Effector CD4-positive, alpha-beta T cell (primary cell): ENCODE data around the gene ERLEC1.
"Not testable (repeated sequence)": the region's sequence is repeated elsewhere in the genome, so short reads cannot be mapped to it uniquely, and the experiment has no call there.

ENCODE experiments used
- DNase-seq: peaks from one replicate; pipeline ENCODE4 v3.0.0-alpha.2; 2020

ERLEC1 gene

GRCh38 chr2:53784436-53784835 is 2.4 kb upstream of the ERLEC1 start:
- DNase-seq: no peak

GRCh38 chr2:53785366-53785765 is 1.5 kb upstream of the ERLEC1 start:
- no peak for DNase-seq

GRCh38 chr2:53786352-53786704 is 516 bp upstream of the ERLEC1 start:
- DNase-seq: peak; percentile 17

- DNase-seq: no peak
Measured at GRCh38 chr2:53787614-53788289, 908 bp downstream of the ERLEC1 start.

- no peak for DNase-seq
Measured at GRCh38 chr2:53793261-53793660, 6.4 kb downstream of the ERLEC1 start.

- no peak for DNase-seq
Measured at GRCh38 chr2:53793821-53794220, 7.0 kb downstream of the ERLEC1 start.

- DNase-seq: no peak
Measured at GRCh38 chr2:53801547-53801946, 14.7 kb downstream of the ERLEC1 start.

GRCh38 chr2:53802617-53803151 is 15.8 kb downstream of the ERLEC1 start:
- no peak for DNase-seq

- DNase-seq: no peak
Measured at GRCh38 chr2:53811601-53812000, 24.8 kb downstream of the ERLEC1 start.

- DNase-seq: no peak
Measured at GRCh38 chr2:53813151-53813550, 26.3 kb downstream of the ERLEC1 start.

- DNase-seq: no peak
Measured at GRCh38 chr2:53818854-53819435, 32.1 kb downstream of the ERLEC1 start.

- DNase-seq: no peak
Measured at GRCh38 chr2:53819634-53820033, 32.8 kb downstream of the ERLEC1 start.

- no peak for DNase-seq
Measured at GRCh38 chr2:53820048-53820447, 33.2 kb downstream of the ERLEC1 start.

- DNase-seq: no peak
Measured at GRCh38 chr2:53820711-53821110, 33.9 kb downstream of the ERLEC1 start.

- DNase-seq: no peak
Measured at GRCh38 chr2:53821810-53822209, 35.0 kb downstream of the ERLEC1 start.

GRCh38 chr2:53823639-53824038 is 36.8 kb downstream of the ERLEC1 start:
- DNase-seq: not testable (repeated sequence)

GRCh38 chr2:53826030-53826410 is 39.2 kb downstream of the ERLEC1 start:
- no peak for DNase-seq

- DNase-seq: no peak
Measured at GRCh38 chr2:53826587-53827397, 39.9 kb downstream of the ERLEC1 start.

- DNase-seq: no peak
Measured at GRCh38 chr2:53827398-53828175, 40.7 kb downstream of the ERLEC1 start.

GRCh38 chr2:53828331-53828730 is 41.5 kb downstream of the ERLEC1 start:
- no peak for DNase-seq

GRCh38 chr2:53829273-53829979 is 42.6 kb downstream of the ERLEC1 start:
- no peak for DNase-seq

GRCh38 chr2:53829980-53830290 is 43.1 kb downstream of the ERLEC1 start:
- DNase-seq: not testable (repeated sequence)

GRCh38 chr2:53840580-53840979 is 53.7 kb downstream of the ERLEC1 start:
- DNase-seq: no peak
